22Rv1 (cell line): ENCODE measurements around the gene UNC93A.

ENCODE experiments used
- H3K27ac ChIP-seq: fragments of 450-650 bp; 2 replicates; pipeline ENCODE4 v1.5.1; 2017
- CTCF ChIP-seq: fragments of 450-650 bp; IDR thresholded peaks from 2 replicates; pipeline ENCODE4 v1.5.1; 2017; ENCODE audit warnings: mild to moderate bottlenecking
- ZFX ChIP-seq: fragments of 450-650 bp; IDR thresholded peaks from 2 replicates; pipeline ENCODE4 v1.6.1; 2017; ENCODE audit warnings: antibody characterized with exemption, borderline replicate concordance

UNC93A gene

GRCh38 chr6:167331565-167331964 is 40.5 kb downstream of the UNC93A start:
- TF ChIP-seq CTCF (no peak), ZFX (no peak)
- H3K27ac ChIP-seq: no peak overlapping the region

- no peak overlapping the region for H3K27ac ChIP-seq
- TF ChIP-seq CTCF (no peak), ZFX (no peak)
These were observed 45.9 kb downstream of the UNC93A start for GRCh38 chr6:167336844-167337630.

GRCh38 chr6:167337675-167338449 is 46.7 kb downstream of the UNC93A start:
- TF ChIP-seq ZFX (no peak), CTCF (no peak)
- no peak overlapping the region for H3K27ac ChIP-seq

- TF ChIP-seq ZFX (no peak), CTCF (no peak)
- no peak overlapping the region for H3K27ac ChIP-seq
These were observed 47.5 kb downstream of the UNC93A start for GRCh38 chr6:167338541-167339117.

DNA sequence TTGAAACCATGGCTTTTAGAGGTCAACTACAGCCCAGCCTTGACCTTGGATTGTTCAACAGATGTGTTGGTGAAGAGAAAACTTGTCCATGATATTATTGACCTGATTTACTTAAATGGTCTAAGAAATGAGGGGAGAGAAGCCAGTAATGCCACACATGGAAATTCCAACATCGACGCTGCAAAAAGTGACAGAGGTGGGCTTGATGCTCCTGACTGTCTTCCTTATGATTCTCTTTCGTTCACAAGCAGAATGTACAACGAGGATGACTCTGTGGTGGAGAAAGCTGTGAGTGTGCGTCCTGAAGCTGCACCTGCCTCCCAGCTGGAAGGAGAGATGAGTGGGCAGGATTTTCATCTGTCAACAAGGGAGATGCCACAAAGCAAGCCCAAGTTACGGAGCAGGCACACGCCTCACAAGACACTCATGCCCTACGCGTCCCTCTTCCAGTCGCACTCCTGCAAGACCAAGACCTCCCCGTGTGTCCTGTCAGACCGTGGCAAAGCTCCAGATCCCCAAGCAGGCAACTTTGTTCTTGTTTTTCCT is 50.0 kb downstream of the UNC93A start:
- TF ChIP-seq CTCF (no peak), ZFX (no peak)

GRCh38 chr6:167341665-167342655 is 50.8 kb downstream of the UNC93A start:
- no peak overlapping the region for H3K27ac ChIP-seq
- no peak for TF ChIP-seq CTCF
- no peak for TF ChIP-seq ZFX

More for the DNA sequence above, 50.0 kb downstream of the UNC93A start:
- H3K27ac ChIP-seq: no peak overlapping the region
